ENCODE measurements around the gene JMJD7.
"Not testable (repeated sequence)": the region's sequence is repeated elsewhere in the genome, so short reads cannot be mapped to it uniquely, and the experiment has no call there.

Gene JMJD7

GRCh38 chr15:41827290-41827879, 507 bp upstream of the JMJD7 start:
- TF ChIP-seq ZNF8 (CRISPR knock-in tag; IDR thresholded peaks at IDR 0.05) (no peak), PATZ1 (CRISPR knock-in tag; IDR thresholded peaks at IDR 0.05; ENCODE audit: borderline replicate concordance) (no peak), POU6F1 (CRISPR knock-in tag; IDR thresholded peaks at IDR 0.05; ENCODE audit: borderline replicate concordance, low read depth) (no peak)
- ATAC-seq, result peak; percentile 9

- peak; percentile 8 for ATAC-seq
- no peak for TF ChIP-seq ZC3H10 (CRISPR knock-in tag; IDR thresholded peaks at IDR 0.05)
- no peak for TF ChIP-seq CREB5 (CRISPR knock-in tag; IDR thresholded peaks at IDR 0.05; ENCODE audit: low read depth)
Observed at GRCh38 chr15:41828807-41829141, 882 bp downstream of the JMJD7 start.

GRCh38 chr15:41829959-41830646, 2.2 kb downstream of the JMJD7 start:
- no peak for ATAC-seq
- TF ChIP-seq GLIS3 (CRISPR knock-in tag; IDR thresholded peaks at IDR 0.05) (no peak), RARB (CRISPR knock-in tag; IDR thresholded peaks at IDR 0.05) (no peak), ARNTL (CRISPR knock-in tag; IDR thresholded peaks at IDR 0.05; ENCODE audit: borderline replicate concordance, low read depth) (no peak), ZC3H10 (CRISPR knock-in tag; IDR thresholded peaks at IDR 0.05) (no peak), BACH2 (CRISPR knock-in tag; IDR thresholded peaks at IDR 0.05; ENCODE audit: borderline replicate concordance) (no peak), ISL1 (CRISPR knock-in tag; IDR thresholded peaks at IDR 0.05) (no peak), ZFP30 (CRISPR knock-in tag; IDR thresholded peaks at IDR 0.05) (no peak), ZNF70 (CRISPR knock-in tag; IDR thresholded peaks at IDR 0.05) (no peak), TOX (CRISPR knock-in tag; IDR thresholded peaks at IDR 0.05; ENCODE audit: borderline replicate concordance) (no peak), ESRRG (CRISPR knock-in tag; IDR thresholded peaks at IDR 0.05) (no peak), SNAI2 (CRISPR knock-in tag; IDR thresholded peaks at IDR 0.05) (no peak), PPARA (CRISPR knock-in tag; IDR thresholded peaks at IDR 0.05; ENCODE audit: borderline replicate concordance) (no peak), OSR1 (CRISPR knock-in tag; IDR thresholded peaks at IDR 0.05) (no peak), CSRNP3 (CRISPR knock-in tag; IDR thresholded peaks at IDR 0.05) (no peak), ZFP3 (CRISPR knock-in tag; IDR thresholded peaks at IDR 0.05) (no peak), ZNF8 (CRISPR knock-in tag; IDR thresholded peaks at IDR 0.05) (no peak), PATZ1 (CRISPR knock-in tag; IDR thresholded peaks at IDR 0.05; ENCODE audit: borderline replicate concordance) (no peak)

GRCh38 chr15:41831291-41831690, 3.4 kb downstream of the JMJD7 start:
- not testable (repeated sequence) for ATAC-seq
